GM12878 (cell line): Measurements from ENCODE around the gene FAM162A.

Experiments used
- CREB1 ChIP-seq: IDR thresholded peaks from 2 replicates; pipeline ENCODE4 v1.6.1; 2012; ENCODE audit warnings: low read depth, mild to moderate bottlenecking, inconsistent platforms
- HDAC2 ChIP-seq: fragments of 200-600 bp; sonication (generic); IDR thresholded peaks from 2 replicates; pipeline ENCODE4 v1.6.1; 2017
- NBN ChIP-seq: fragments of 450-650 bp; IDR thresholded peaks from 2 replicates; pipeline ENCODE4 v1.6.1; 2016
- TF ChIP-seq, protein P1 (sequence below): fragments of 150-350 bp; IDR thresholded peaks from 2 replicates; pipeline ENCODE4 v1.6.1; 2016; ENCODE audit warnings: low read depth, low read length
- TF ChIP-seq, protein P2 (sequence below), 3 experiments: IDR thresholded peaks in 2 of 3; conservative IDR thresholded peaks in 1 of 3; 2 replicates each; pipeline ENCODE4 v1.5.1; 2011; ENCODE audit warnings: low read depth in 3 of 3, low read length in 3 of 3, mild to moderate bottlenecking in 3 of 3, control low read depth in 2 of 3, moderate library complexity in 2 of 3, inconsistent platforms in 1 of 3, mixed read lengths in 1 of 3; ENCODE audit not compliant: control insufficient read depth in 2 of 3, insufficient read depth in 1 of 3; ENCODE audit errors: extremely low read depth in 1 of 3
- TF ChIP-seq, protein P3 (sequence below): fragments of 450-650 bp; IDR thresholded peaks from 2 replicates; pipeline ENCODE4 v1.6.1; 2016; ENCODE audit warnings: mild to moderate bottlenecking
- TF ChIP-seq, protein P4 (sequence below): IDR thresholded peaks from 2 replicates; pipeline ENCODE4 v1.6.1; 2012; ENCODE audit warnings: mild to moderate bottlenecking, low read depth, low read length

DNA sequence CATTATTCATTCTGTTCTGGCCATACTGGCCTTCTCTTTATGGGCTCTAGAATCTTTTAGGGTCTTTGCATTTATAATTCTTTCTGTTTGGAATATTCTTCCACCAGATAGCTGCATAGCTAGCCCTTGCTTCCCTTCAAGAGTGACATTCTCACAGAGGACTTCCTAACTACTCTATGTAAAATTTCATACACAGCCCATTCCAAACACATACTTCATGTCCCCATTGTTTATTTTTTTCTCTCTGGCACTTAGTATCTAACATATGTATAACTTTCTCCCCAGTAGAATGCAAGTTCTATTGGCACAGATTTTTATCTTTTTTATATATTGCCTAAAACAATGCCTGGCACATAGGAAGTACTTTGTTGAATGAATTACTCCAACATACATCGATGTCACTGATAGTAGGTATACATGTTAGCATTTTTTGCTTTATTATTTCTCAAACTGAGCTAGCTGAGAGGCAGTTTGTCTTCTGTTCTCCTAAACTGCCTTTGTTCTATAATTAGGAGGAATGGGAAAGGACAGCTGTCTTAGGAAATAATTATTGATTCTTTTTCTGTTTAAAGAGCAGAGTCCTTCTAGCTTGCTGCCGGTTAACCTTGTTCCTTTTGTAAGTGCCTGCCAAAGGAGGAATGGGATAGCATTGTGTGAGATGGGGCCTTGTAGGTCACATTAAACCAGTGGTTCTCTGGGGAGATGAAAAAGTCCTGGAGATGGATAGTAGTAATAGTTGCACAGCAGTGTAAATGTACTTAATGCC lies 7.9 kb downstream of the FAM162A start:
- TF ChIP-seq, protein P1, sequence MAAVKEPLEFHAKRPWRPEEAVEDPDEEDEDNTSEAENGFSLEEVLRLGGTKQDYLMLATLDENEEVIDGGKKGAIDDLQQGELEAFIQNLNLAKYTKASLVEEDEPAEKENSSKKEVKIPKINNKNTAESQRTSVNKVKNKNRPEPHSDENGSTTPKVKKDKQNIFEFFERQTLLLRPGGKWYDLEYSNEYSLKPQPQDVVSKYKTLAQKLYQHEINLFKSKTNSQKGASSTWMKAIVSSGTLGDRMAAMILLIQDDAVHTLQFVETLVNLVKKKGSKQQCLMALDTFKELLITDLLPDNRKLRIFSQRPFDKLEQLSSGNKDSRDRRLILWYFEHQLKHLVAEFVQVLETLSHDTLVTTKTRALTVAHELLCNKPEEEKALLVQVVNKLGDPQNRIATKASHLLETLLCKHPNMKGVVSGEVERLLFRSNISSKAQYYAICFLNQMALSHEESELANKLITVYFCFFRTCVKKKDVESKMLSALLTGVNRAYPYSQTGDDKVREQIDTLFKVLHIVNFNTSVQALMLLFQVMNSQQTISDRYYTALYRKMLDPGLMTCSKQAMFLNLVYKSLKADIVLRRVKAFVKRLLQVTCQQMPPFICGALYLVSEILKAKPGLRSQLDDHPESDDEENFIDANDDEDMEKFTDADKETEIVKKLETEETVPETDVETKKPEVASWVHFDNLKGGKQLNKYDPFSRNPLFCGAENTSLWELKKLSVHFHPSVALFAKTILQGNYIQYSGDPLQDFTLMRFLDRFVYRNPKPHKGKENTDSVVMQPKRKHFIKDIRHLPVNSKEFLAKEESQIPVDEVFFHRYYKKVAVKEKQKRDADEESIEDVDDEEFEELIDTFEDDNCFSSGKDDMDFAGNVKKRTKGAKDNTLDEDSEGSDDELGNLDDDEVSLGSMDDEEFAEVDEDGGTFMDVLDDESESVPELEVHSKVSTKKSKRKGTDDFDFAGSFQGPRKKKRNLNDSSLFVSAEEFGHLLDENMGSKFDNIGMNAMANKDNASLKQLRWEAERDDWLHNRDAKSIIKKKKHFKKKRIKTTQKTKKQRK = no peak
- TF ChIP-seq, protein P2, sequence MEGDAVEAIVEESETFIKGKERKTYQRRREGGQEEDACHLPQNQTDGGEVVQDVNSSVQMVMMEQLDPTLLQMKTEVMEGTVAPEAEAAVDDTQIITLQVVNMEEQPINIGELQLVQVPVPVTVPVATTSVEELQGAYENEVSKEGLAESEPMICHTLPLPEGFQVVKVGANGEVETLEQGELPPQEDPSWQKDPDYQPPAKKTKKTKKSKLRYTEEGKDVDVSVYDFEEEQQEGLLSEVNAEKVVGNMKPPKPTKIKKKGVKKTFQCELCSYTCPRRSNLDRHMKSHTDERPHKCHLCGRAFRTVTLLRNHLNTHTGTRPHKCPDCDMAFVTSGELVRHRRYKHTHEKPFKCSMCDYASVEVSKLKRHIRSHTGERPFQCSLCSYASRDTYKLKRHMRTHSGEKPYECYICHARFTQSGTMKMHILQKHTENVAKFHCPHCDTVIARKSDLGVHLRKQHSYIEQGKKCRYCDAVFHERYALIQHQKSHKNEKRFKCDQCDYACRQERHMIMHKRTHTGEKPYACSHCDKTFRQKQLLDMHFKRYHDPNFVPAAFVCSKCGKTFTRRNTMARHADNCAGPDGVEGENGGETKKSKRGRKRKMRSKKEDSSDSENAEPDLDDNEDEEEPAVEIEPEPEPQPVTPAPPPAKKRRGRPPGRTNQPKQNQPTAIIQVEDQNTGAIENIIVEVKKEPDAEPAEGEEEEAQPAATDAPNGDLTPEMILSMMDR (IDR thresholded peaks at IDR 0.05 in 2 of 3, conservative IDR thresholded peaks at IDR 0.05 in 1 of 3; ENCODE audit: control insufficient read depth in 2 of 3, extremely low read depth in 1 of 3, insufficient read depth in 1 of 3, low read depth in 3 of 3, low read length in 3 of 3) = no peak
- TF ChIP-seq, protein P3, sequence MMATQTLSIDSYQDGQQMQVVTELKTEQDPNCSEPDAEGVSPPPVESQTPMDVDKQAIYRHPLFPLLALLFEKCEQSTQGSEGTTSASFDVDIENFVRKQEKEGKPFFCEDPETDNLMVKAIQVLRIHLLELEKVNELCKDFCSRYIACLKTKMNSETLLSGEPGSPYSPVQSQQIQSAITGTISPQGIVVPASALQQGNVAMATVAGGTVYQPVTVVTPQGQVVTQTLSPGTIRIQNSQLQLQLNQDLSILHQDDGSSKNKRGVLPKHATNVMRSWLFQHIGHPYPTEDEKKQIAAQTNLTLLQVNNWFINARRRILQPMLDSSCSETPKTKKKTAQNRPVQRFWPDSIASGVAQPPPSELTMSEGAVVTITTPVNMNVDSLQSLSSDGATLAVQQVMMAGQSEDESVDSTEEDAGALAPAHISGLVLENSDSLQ = no peak
- TF ChIP-seq, protein P4, sequence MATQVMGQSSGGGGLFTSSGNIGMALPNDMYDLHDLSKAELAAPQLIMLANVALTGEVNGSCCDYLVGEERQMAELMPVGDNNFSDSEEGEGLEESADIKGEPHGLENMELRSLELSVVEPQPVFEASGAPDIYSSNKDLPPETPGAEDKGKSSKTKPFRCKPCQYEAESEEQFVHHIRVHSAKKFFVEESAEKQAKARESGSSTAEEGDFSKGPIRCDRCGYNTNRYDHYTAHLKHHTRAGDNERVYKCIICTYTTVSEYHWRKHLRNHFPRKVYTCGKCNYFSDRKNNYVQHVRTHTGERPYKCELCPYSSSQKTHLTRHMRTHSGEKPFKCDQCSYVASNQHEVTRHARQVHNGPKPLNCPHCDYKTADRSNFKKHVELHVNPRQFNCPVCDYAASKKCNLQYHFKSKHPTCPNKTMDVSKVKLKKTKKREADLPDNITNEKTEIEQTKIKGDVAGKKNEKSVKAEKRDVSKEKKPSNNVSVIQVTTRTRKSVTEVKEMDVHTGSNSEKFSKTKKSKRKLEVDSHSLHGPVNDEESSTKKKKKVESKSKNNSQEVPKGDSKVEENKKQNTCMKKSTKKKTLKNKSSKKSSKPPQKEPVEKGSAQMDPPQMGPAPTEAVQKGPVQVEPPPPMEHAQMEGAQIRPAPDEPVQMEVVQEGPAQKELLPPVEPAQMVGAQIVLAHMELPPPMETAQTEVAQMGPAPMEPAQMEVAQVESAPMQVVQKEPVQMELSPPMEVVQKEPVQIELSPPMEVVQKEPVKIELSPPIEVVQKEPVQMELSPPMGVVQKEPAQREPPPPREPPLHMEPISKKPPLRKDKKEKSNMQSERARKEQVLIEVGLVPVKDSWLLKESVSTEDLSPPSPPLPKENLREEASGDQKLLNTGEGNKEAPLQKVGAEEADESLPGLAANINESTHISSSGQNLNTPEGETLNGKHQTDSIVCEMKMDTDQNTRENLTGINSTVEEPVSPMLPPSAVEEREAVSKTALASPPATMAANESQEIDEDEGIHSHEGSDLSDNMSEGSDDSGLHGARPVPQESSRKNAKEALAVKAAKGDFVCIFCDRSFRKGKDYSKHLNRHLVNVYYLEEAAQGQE = no peak
- TF ChIP-seq NBN (no peak), HDAC2 (no peak), CREB1 (no peak)
